HG02884 (cell line): Measurements from ENCODE around the gene PCDHGA6.
"Not testable (repeated sequence)": the region's sequence is repeated elsewhere in the genome, so short reads cannot be mapped to it uniquely, and the experiment has no call there.

Experiments
- ATAC-seq: cut with Tn5 transposase; IDR thresholded peaks from one replicate; pipeline ENCODE4 v1.9.1; 2021; ENCODE audit warnings: mild to moderate bottlenecking, moderate library complexity; ENCODE audit not compliant: unreplicated experiment

Gene PCDHGA6

DNA sequence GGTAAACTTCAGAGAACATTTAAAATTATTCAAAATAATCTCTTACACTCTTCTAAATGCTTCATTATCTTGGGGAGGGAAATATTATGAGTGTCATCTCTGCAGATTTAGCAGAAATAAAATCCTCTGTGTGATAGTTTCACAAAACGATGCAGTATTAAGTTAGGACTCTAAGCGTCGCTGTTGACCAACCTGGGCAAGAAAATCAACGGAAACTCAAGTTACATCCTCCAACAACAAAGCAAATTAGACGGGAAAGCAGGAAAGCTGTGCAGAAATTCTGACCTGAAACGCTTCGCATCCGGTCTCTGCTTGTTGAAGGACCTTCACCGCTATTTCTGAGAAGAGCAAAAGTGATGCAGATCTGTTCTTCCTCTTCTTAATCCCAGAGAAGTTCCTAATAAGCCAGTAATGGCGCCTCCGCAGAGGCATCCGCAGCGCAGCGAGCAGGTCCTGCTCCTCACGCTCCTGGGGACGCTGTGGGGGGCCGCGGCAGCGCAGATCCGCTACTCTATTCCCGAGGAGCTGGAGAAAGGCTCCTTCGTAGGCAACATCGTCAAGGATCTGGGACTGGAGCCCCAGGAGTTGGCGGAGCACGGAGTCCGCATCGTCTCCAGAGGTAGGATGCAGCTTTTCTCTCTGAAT is at the start of gene PCDHGA6:
PCDHGA6 (plus strand) TSS at position 219 of the 645 bp plus-strand sequence; CDS start at position 412, 193 bp downstream.
- no peak for ATAC-seq

DNA sequence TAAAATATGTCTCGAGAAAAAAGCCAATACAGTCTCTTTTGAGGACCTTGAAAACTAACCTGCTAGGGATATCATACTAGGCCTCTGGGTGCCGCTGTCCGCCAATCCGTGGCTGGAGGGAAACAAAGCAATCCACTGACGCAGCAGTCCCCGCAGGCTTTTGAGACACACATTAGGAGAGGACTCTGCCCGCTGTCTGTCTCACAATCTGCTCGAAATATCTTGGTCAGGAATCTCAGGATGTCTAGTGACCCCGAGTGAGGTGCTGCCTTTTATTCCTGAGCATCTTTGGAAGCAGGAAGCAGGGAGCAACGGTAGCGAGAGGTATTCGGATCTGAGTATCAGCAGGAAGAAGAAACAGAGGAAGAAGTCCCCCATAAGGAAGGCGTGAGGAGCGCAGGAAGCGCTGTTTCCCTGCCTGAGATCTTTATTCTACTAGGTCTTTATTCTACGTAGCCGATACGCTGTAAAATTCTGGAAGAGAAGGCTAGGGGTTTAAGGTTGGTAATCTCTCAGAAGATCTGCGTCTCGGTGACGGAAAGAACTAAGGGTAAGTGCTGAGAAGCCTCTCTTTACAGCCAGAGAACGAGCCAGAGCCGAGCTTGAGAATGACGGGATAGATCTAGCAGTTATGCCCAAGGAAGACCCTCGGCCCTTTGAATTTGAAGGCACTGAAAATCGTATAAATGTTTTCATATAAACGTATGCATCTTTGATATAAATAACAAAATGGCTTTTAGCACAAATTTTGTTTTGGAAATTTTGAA is 47.4 kb upstream of the PCDHGA6 start:
- ATAC-seq, result no peak

DNA sequence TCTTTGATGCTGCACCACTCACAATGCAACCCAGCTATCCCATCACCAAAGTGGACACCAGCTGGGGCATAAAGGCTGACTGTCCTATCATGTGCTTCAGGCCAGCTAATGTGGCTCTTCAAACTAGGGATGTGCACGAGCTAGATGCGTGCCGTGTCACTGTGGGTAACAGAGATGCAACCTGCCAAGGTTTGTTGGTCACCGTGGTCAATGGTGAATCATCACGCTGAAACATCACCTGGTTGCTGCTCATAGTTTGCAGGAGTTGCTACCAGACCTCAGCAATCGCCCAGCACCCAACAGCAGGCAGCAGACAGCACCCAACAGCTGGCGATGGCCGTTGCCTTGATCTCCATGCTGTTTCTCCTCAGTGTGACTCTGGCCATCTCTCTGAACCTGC is 45.5 kb upstream of the PCDHGA6 start:
- no peak for ATAC-seq

DNA sequence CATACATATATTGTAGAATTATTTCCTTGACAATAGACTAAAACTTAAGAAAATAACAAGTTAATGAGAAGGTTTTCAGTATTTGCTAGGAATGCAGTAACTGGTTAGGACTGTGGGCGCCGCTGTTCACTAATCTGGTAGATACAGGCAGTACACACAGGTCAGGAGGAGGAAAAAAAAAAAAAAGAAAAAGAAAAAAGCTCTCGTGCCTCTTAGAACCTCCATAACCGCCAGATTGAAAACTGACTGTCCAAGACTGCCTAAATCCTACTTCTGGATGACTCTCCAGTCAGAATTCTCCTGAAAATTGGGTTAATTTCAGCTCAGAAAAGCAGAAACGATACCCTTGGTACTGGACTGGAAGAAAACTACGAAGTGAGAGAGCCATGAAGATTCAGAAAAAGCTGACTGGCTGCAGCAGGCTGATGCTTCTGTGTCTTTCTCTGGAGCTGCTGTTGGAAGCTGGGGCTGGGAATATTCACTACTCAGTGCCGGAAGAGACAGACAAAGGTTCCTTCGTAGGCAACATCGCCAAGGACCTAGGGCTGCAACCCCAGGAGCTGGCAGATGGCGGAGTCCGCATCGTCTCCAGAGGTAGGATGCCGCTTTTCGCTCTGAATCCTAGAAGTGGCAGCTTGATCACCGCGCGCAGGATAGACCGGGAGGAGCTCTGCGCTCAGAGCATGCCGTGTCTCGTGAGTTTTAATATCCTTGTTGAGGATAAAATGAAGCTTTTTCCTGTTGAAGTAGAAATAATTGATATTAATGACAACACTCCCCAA is 43.2 kb upstream of the PCDHGA6 start, which contains the start of gene PCDHGA1:
PCDHGA1 (plus strand) TSS at position 216 of the 782 bp plus-strand sequence.
- ATAC-seq, result peak; percentile 47

DNA sequence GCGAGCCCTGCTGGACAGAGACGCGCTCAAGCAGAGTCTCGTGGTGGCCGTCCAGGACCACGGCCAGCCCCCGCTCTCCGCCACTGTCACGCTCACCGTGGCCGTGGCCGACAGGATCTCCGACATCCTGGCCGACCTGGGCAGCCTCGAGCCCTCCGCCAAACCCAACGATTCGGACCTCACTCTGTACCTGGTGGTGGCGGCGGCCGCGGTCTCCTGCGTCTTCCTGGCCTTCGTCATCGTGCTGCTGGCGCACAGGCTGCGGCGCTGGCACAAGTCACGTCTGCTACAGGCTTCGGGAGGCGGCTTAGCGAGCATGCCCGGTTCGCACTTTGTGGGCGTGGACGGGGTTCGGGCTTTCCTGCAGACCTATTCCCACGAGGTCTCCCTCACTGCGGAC is 41.1 kb upstream of the PCDHGA6 start:
- not testable (repeated sequence) for ATAC-seq

DNA sequence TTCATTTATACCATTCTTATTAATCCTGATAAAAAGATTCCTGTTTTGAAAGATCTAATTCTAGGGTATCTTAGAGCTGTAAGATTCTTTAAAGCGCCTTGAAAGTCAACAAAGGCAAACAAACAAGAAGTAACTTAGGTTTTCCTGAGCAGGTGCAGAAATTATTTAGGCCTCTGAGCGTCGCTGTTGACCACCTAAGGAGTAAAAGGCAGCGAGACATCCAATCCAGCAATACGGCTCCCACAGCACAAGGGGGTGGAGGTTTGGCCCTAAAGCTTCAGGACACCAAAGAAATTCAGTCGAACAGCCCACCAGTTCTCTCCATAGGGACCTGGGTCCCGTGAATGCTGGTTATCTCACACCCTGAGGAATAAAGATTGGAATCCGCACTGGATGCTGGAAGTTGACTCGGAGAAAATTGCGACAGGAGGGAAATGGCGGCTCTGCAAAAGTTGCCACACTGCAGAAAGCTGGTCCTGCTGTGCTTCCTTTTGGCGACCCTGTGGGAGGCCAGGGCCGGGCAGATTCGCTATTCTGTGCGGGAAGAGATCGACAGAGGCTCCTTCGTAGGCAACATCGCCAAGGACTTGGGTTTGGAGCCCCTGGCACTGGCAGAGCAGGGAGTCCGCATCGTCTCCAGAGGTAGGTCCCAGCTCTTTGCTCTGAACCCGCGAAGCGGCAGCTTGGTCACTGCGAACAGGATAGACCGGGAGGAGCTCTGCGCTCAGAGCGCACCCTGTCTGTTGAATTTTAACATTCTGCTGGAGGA is 35.0 kb upstream of the PCDHGA6 start, which contains the start of gene PCDHGA2:
PCDHGA2 (plus strand) TSS at position 223 of the 769 bp plus-strand sequence.
- no peak for ATAC-seq

DNA sequence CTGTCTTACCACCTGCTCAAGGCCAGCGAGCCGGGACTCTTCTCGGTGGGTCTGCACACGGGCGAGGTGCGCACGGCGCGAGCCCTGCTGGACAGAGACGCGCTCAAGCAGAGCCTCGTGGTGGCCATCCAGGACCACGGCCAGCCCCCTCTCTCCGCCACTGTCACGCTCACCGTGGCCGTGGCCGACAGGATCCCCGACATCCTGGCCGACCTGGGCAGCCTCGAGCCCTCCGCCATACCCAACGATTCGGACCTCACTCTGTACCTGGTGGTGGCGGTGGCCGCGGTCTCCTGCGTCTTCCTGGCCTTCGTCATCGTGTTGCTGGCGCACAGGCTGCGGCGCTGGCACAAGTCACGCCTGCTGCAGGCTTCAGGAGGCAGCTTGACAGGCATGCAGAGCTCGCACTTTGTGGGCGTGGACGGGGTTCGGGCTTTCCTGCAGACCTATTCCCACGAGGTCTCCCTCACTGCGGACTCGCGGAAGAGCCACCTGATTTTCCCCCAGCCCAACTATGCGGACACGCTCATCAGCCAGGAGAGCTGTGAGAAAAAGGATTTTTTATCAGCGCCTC is 32.8 kb upstream of the PCDHGA6 start:
- ATAC-seq, result not testable (repeated sequence)

DNA sequence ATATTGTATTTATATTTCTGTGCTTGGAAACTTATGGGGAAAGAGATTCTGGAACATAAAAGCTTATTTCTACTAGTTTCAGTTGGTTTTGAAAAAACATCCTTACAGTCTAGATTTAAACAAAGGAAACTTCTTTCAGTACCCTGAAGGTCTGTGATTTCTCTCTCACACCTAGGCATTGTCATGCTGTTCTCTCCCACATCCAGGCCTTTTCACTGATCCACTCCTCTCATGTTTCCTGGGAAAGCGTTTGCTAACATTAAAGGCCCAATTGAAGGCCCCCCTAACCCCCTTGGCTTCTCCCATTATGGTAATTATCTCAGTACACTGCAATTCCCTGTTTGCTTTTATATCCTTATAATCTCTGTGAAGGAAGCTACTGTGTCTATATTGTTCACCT is 30.9 kb upstream of the PCDHGA6 start:
- ATAC-seq, result no peak

DNA sequence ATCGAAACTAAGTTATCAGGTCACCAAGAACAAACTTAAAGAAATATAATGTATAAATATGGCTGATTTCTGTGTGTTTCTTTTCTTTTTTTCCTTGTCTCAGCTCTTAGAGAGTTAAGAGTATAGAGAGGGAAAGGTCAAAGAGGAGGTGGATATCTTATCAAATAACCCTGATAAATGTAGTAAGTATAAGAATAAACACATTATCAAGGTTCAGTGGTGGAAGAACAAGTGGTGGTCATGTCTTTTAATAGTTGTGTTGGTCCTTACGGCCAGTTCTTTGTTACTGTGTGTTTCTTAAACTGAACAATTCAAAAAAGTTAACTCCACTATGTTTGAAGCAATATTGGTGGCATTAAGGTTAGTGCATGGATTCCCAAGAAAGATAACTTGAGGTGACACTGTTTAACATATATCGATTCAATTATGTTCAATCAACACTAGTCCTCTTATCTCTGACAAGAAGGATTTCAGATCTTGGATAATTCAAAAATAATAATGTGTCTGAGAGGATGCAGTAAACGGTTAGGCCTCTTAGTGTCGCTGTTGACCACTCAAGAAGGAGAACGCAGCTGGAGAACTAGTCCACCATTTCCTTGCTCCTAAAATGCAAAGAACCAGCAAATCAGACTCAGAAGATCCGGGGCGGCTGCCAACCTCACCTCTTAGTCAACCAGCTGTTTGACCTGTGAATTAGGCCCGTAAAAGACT is 30.3 kb upstream of the PCDHGA6 start, which contains the start of gene PCDHGA3:
PCDHGA3 (plus strand) TSS at position 588 of the 711 bp plus-strand sequence. CDS start 205 bp downstream, outside the sequence.
- no peak for ATAC-seq

DNA sequence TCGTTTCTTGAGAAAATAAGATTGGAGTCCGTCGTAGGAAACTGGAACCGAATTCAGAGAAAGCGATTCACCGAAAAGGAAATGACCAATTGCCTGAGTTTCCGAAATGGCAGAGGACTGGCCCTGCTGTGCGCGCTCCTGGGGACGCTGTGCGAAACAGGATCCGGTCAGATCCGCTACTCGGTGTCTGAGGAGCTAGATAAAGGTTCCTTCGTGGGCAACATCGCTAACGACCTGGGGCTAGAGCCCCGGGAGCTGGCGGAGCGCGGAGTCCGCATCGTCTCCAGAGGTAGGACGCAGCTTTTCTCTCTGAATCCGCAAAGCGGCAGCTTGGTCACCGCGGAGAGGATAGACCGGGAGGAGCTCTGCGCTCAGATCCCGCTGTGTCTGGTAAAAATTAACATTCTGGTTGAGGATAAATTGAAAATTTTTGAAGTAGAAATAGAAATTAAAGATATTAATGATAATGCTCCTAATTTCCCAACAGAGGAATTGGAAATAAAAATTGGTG is 29.7 kb upstream of the PCDHGA6 start:
- no peak for ATAC-seq

DNA sequence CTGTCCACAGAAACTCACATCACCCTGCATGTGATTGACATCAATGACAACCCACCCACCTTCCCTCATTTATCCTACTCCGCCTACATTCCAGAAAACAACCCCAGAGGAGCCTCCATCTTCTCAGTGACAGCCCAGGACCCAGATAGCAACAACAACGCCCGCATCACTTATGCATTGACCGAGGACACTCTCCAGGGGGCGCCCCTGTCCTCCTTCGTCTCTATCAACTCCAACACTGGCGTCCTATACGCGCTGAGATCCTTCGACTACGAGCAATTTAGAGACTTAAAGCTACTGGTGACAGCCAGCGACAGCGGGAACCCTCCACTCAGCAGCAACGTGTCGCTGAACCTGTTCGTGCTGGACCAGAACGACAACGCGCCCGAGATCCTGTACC is 28.4 kb upstream of the PCDHGA6 start:
- ATAC-seq, result no peak

DNA sequence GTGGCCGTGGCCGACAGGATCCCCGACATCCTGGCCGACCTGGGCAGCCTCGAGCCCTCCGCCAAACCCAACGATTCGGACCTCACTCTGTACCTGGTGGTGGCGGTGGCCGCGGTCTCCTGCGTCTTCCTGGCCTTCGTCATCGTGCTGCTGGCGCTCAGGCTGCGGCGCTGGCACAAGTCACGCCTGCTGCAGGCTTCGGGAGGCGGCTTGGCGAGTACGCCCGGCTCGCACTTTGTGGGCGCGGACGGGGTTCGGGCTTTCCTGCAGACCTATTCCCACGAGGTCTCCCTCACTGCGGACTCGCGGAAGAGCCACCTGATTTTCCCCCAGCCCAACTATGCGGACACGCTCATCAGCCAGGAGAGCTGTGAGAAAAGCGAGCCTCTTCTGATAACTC is 27.7 kb upstream of the PCDHGA6 start:
- not testable (repeated sequence) for ATAC-seq

DNA sequence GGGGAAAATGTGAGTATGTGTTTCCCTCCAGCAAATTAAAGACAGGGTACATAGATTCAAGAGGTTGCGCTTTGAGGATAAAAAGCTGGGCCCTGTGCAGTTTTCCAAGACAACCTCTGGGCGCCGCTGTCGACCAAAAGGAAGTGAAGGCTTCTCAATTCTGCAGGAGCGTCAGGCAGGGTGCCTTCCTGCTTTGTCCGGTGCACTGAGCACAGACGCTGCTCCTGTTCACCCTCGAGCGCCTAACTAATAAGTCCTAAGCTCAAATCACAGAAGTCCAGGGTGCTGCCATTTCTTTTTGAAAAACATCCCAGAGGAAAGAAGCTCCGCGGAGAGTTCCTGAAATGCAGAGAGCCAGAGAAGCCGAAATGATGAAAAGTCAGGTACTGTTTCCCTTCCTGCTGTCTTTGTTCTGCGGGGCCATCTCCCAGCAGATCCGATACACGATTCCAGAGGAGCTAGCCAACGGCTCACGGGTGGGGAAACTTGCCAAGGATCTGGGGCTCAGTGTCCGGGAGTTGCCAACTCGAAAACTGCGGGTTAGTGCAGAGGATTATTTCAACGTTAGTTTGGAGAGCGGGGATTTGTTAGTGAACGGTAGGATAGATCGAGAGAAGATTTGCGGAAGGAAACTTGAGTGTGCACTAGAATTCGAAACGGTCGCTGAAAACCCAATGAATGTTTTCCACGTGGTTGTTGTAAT is 23.6 kb upstream of the PCDHGA6 start, which contains the start of gene PCDHGB1:
PCDHGB1 (plus strand) TSS at position 183 of the 703 bp plus-strand sequence; CDS start at position 345, 162 bp downstream.
- peak; percentile 73 for ATAC-seq

DNA sequence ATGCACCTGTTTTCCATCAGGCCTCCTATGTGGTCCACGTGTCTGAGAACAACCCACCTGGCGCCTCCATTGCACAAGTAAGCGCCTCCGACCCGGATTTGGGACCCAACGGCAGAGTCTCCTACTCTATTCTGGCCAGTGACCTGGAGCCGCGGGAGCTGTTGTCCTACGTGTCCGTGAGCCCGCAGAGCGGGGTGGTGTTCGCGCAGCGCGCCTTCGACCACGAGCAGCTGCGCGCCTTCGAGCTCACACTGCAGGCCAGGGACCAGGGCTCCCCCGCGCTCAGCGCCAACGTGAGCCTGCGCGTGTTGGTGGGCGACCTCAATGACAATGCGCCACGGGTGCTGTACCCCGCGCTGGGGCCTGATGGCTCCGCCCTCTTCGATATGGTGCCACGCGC is 22.1 kb upstream of the PCDHGA6 start:
- ATAC-seq, result no peak

DNA sequence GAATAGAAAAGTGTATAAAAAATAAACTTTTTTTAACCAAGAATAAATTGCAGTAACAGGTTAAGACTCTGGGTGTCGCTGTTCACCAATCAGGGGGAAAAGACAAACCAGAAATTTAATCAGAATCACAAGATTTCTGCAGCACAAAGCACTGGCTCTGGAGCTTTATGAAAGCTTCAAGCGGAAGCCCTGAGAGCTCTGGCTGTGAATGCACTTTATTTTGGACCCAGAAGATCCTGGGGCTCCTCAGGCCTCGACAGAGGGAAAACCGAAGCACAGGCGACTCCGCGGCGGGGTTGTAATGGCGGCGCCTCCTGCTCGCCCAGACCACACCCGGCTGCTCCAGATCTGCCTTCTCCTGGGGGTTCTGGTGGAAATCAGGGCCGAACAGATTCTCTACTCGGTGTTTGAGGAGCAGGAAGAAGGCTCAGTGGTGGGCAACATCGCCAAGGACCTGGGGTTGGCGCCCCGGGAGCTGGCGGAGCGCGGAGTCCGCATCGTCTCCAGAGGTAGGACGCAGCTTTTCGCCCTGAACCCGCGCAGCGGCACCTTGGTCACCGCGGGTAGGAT is 18.7 kb upstream of the PCDHGA6 start, which contains the start of gene PCDHGA4:
PCDHGA4 (plus strand) TSS at position 122 of the 570 bp plus-strand sequence; CDS start at position 209, 87 bp downstream.
- ATAC-seq, result no peak

DNA sequence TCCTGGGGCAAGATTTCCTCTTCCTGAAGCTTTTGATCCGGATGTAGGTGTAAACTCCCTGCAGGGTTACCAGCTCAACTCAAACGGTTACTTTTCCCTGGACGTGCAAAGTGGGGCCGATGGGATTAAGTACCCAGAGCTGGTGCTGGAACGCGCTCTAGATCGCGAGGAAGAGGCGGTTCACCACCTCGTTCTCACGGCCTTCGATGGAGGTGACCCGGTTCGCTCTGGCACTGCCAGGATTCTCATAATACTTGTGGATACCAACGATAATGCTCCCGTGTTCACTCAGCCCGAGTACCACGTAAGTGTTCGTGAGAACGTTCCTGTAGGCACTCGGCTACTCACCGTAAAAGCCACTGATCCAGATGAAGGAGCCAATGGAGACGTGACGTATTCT is 18.1 kb upstream of the PCDHGA6 start:
- no peak for ATAC-seq

DNA sequence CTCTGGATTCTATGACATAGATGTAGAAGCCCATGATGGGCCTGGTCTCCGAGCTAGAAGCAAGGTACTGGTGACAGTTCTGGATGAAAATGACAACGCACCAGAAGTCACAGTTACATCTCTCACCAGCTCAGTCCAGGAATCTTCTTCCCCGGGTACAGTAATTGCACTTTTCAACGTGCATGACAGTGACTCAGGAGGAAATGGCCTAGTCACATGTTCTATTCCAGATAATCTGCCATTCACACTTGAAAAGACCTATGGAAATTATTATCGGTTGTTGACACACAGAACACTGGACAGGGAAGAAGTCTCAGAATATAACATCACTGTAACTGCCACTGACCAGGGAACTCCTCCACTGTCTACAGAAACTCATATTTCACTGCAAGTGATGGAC is 17.6 kb upstream of the PCDHGA6 start:
- no peak for ATAC-seq

DNA sequence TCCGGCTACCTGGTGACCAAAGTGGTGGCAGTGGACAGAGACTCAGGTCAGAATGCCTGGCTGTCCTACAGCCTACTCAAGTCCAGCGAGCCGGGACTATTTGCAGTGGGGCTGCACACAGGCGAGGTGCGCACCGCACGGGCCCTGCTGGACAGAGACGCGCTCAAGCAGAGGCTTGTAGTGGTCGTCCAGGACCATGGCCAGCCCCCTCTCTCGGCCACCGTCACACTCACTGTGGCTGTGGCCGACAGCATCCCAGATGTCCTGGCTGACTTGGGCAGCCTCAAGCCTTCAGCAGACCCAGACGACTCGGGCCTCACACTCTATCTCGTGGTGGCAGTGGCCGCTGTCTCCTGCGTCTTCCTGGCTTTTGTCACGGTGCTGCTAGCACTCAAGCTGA is 16.7 kb upstream of the PCDHGA6 start:
- ATAC-seq, result no peak
